Mesothelial cell of epicardium (in vitro differentiated cells): ENCODE results near the gene CABP4. TPM values are rescaled to one million over a fixed set of nuclear protein-coding genes. Genes with fewer than 3 reads are reported as not detected.

Experiments used
- DNase-seq, 2 experiments: peaks; one replicate each; pipeline ENCODE4 v3.0.0; 2021; ENCODE audit warnings: low spot score in 2 of 2; ENCODE audit not compliant: unreplicated experiment in 2 of 2
- H3K27ac Mint-ChIP-seq: 2 replicates; pipeline ENCODE4 v1.8.0; 2021; ENCODE audit warnings: mixed read lengths
- H3K27me3 Mint-ChIP-seq: 2 replicates; pipeline ENCODE4 v1.8.0; 2021; ENCODE audit warnings: low read depth, mixed read lengths
- H3K36me3 Mint-ChIP-seq: 2 replicates; pipeline ENCODE4 v1.8.0; 2021; ENCODE audit warnings: mixed read lengths
- H3K4me1 Mint-ChIP-seq: 2 replicates; pipeline ENCODE4 v1.8.0; 2021; ENCODE audit warnings: mixed read lengths
- H3K4me3 Mint-ChIP-seq: 2 replicates; pipeline ENCODE4 v1.8.0; 2021; ENCODE audit warnings: mild to moderate bottlenecking, moderate library complexity, mixed read lengths
- H3K9me3 Mint-ChIP-seq: 2 replicates; pipeline ENCODE4 v1.8.0; 2021; ENCODE audit warnings: mixed read lengths
- CTCF ChIP-seq: fragments of 200-600 bp; sonication (generic); IDR thresholded peaks from one replicate; pipeline ENCODE4 v1.5.0; 2021; ENCODE audit warnings: antibody characterized with exemption; ENCODE audit not compliant: unreplicated experiment
- total RNA-seq: library from RNA; stranded (reverse); gene quantifications from 3 replicates; pipeline ENCODE4 v1.2.1, GENCODE V29; 2021

CABP4 gene
- total RNA-seq, 1 donor from 2014 or later: 0.29 TPM

DNA sequence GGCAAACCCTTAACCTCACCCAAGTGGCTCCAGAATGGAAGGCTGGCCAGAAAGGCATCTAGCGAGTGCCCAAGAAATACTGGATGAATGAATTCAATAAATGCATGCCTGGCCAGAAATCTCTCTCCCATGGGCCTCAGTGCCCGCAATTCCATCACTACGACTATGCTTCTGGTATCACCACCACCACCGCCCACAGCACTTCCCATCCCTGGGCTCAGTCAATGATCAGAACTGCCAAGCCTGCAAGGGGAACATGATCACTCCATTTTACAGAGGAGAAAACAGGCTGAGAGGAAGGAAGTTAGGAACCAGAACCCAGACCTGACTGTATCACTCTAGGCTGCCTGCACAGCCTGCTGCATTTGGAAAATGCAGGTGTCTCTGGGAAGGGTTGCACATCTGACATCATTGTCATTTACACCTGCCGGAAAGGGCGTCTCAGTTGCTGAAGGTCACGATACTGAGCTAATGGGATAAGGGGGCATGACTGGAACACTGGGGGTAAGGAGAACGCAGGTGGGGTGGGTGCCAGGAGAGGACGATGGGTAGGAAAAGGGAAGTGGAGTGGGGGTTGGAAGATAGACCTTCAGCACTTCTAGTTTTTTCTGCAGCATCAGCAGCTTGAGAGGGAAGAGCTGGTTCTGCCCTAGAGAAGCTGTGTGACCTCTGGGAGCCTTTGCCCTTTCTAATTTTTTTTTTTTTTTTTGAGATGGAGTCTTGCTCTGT is 5.9 kb upstream of the CABP4 start:
- H3K4me3 Mint-ChIP-seq: no peak overlapping the region
- H3K36me3 Mint-ChIP-seq: no peaks in the 10 kb centered on the region
- no peak overlapping the region for H3K27ac Mint-ChIP-seq
- DNase-seq: no peak
- no peaks in the 10 kb centered on the region for H3K9me3 Mint-ChIP-seq
- no peaks in the 10 kb centered on the region for H3K27me3 Mint-ChIP-seq
- no peak for TF ChIP-seq CTCF
- peaks cover 8% of the 10 kb centered on the region for H3K4me1 Mint-ChIP-seq

- Mint-ChIP-seq H3K4me1 (no peaks in the 10 kb centered on the region), H3K4me3 (no peak overlapping the region), H3K36me3 (no peaks in the 10 kb centered on the region), H3K9me3 (no peaks in the 10 kb centered on the region), H3K27me3 (no peaks in the 10 kb centered on the region), H3K27ac (no peak overlapping the region)
- no peak for TF ChIP-seq CTCF
- no peak for DNase-seq
Observed at GRCh38 chr11:67450796-67451657, 4.1 kb upstream of the CABP4 start.

DNA sequence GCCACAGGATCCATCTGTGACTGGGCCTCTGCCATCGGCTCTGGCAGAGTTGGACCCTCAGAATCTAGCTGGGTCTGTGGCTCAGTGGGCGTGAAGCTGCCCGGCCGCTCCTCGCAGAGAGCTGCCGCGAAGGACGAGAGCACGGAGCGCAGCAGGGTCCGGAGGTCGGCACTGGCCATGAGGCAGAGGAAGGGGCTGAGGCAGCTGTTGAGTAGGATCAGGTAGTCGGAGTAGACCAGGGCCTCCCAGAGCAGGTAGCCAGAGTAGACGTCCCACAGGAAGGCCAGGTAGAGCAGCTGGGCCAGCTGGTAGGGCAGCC is 3.5 kb upstream of the CABP4 start:
- Mint-ChIP-seq H3K4me1 (no peaks in the 10 kb centered on the region), H3K4me3 (no peak overlapping the region), H3K9me3 (no peaks in the 10 kb centered on the region), H3K36me3 (no peaks in the 10 kb centered on the region), H3K27me3 (no peaks in the 10 kb centered on the region), H3K27ac (no peak overlapping the region)
- DNase-seq: no peak
- no peak for TF ChIP-seq CTCF

DNA sequence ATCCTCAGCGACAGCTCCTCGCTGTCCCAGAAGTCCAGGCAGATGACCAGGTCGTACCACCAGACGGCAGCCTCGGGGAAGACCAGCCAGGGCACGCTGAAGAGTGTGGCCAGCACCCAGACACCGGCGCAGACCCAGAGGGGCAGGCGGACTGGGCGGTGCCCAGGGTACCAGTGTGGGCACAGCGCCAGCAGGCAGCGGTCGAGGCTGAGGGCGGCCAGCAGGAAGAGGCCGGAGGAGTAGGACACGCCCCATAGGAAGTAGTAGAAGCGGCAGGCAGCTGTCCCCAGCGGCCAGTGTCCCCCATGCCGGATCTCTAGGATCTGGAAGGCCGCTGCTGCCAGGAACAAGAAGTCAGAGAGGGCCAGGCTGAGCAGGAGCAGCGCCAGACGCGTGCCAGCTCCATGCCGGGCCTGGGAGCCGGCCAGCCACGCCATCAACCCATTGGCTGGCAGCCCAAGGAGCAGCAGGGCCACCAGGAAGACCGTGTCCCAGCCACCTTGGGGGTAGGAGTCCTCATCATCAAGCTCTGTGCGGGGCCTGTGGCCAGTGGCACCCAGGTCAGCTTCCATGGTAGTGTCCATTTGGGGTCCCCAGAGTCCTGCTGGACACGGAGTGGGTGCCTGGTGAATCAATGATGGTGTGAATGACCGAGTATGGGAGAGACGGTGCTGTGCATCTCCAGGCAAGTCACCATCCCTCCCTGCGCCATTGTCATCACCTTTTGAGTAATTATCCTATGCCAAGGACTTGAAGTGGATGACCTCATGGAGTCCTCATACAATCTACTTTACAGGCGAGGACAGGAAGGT is 2.8 kb upstream of the CABP4 start, which contains the start of gene GPR152:
Gene GPR152, minus strand, starts transcription at position 589 of the 812 bp plus-strand sequence. Its CDS starts 5 bp downstream, at position 584.
- Mint-ChIP-seq H3K36me3 (no peaks in the 10 kb centered on the region), H3K4me3 (no peak within 1 kb of the TSS)

More for the DNA sequence above, 2.8 kb upstream of the CABP4 start, which contains the start of gene GPR152:
- no peaks in the 10 kb centered on the region for H3K9me3 Mint-ChIP-seq
- no peak for DNase-seq
- TF ChIP-seq CTCF: no peak
- H3K27ac Mint-ChIP-seq: no peak within 1 kb of the TSS
- H3K27me3 Mint-ChIP-seq: no peaks in the 10 kb centered on the region
- H3K4me1 Mint-ChIP-seq: no peaks in the 10 kb centered on the region
